ENCODE data around the gene TCP11.

- TF ChIP-seq POLR2AphosphoS5 (IDR thresholded peaks at IDR 0.05; ENCODE audit: borderline replicate concordance, low read depth, low read length) (no peak), EZH2 (IDR thresholded peaks at IDR 0.05) (no peak)
Observed at GRCh38 chr6:35170891-35171290, 29.8 kb upstream of the TCP11 start.
